GM18519 (cell line): ENCODE data around the gene MUC5AC.

Source experiments
- ATAC-seq: cut with Tn5 transposase; IDR thresholded peaks from one replicate; pipeline ENCODE4 v1.9.1; 2021; ENCODE audit warnings: mild to moderate bottlenecking, moderate library complexity; ENCODE audit not compliant: unreplicated experiment, low FRiP score

The MUC5AC gene

DNA sequence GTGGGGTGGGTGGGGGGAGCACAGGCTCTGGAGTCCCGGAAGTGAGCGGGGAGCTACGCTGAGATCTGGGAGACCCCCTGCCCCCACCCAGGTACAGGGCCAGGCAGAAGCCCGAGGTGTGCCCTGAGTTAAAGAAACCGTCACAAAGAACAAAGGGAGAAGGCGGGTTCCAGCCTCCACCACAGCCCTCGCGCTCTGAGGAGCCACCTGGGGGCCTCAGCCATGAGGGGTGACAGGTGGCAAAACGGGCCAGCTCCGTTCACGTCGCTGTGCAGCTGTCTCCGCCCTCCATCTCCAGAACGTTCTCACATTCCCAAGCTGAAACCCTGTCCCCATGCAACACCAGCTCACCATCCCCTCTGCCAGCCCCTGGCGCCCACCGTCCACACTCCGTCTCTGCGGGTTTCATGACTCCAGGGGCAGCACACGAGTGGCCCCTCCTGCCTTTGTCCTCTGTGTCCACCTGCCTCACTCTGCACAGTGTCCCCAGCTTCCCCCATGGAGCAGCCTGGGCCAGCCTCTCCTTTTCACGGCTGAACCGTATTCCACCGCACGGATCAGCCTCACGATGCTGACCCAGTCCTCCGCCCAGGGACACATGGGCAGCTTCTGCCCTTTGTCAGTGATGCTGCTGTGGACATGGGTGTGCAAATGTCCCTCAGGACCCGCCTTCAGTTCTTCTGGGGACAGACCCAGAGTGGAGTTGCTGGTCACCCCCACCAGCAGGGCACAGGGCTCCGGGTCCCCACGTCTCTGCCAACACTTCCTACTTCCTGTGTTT, 63.4 kb downstream of the MUC5AC start:
- no peak for ATAC-seq

DNA sequence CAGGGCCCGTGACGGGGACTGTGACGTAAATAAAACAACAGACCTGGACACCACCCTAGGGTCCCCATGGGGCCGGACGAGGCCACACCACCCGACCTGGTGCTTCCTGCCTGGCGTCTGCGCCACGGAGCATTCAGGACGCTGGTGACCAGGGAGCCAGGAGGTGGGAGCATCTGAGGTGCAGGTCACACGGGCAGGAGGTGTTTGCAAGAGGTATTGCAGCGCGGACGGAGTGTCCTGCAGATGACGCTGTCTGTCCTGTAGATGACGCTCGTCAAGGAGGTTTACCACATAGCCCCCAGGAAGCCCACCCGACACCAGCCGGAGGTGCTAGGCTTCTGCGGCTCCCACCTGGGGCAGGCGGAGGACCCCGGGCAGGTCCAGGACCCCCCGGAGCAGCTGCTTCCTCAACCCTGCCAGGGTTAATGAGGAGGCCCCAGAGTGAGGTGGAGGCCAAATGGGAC, 64.1 kb downstream of the MUC5AC start:
- ATAC-seq = no peak

DNA sequence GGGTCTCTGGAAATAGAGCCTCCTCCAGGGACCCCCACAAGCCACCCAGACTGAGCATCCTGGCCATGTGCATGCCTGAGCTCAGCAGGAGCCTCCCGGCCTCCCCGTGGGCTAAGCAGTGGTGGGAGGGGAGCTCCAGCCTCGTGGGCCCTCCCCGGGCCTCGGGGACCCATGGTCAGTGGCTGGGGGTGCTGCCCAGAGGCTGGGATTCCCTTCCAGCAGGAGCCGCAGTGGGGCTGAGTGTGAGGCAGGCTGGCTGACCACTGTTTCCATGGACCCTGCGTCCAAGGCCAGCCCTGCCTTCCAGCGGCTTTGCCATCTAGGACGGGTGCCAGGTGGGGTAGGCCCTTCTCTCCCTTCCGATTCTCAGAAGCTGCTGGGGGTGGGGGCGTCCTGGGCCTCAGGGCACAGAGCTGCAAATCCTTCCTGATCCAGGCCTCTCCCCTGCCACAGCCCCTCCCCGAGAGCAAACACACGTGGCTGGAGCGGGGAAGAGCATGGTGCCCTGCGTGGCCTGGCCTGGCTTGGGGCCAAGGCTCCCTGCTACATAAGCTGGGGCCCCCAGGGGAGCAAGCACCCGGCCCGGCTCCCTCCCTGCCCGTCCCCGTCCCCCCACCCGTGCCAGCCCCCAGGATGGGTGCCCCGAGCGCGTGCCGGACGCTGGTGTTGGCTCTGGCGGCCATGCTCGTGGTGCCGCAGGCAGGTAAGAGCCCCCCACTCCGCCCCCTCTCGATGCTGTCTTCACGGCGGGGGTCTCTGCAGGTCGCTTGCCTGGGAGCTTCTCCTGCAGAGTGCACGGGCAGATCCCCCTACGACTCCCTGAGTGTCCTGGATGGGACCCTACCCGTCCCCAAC, 65.0 kb downstream of the MUC5AC start, which contains the start of gene MUC5B:
MUC5B (plus strand) TSS at position 576 of the 855 bp plus-strand sequence; CDS start at position 634, 58 bp downstream.
- ATAC-seq = no peak

DNA sequence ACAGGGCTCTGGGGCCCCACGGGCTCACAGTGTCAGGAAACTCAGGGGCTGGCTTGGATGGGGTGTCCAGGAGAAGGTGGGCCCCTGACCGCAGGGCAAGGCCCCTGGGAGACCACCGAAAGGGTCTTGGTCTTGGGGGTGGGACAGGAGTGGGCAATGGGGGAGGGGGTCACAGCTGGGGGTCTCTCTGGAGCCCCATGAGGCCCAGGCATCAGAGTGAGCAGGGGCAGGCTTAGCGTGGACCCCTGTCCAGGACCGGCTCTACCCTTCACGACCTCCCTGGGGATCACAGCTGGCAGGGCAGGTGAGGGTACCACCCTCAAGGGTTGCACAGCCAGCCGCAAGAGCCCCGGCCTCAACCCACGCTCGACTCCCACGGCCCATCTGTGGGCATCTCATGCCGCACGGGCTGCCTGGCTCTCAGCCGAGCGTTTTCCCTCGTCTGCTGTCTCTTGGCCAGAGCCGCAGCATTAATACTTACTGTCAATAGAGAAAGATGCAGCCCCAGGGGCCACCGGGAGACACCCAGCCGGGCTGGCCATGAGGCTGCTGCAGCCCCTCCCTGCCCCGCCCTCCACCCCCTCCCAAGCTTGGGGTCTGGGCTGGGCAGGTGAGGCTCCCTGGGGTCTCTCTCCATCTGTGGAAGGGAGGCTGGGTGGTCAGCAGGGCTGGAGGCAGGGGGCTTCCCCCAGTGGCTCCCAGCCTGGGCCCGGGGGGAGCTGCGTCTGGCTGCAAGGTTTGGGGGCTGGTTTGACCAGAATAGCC, 65.8 kb downstream of the MUC5AC start:
- ATAC-seq = no peak

DNA sequence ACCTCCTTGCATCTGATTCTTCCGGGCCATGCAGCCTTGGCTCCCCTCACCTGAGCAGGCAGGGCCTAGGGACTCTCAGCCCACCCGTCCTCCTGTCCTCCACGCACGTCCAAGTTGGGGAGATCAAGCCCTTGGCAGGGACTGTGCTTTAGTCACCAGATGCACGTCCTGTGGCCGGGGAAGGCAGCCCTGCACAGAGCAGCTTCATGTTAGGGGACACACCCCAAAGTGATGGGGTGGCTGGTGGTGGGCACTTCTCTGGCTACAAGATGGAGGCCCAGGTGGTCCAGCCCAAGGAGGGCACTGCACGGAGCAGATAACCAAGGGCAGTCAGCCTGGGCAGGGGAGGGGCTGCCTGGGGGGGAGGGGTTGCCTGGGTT, 66.3 kb downstream of the MUC5AC start:
- ATAC-seq = no peak

DNA sequence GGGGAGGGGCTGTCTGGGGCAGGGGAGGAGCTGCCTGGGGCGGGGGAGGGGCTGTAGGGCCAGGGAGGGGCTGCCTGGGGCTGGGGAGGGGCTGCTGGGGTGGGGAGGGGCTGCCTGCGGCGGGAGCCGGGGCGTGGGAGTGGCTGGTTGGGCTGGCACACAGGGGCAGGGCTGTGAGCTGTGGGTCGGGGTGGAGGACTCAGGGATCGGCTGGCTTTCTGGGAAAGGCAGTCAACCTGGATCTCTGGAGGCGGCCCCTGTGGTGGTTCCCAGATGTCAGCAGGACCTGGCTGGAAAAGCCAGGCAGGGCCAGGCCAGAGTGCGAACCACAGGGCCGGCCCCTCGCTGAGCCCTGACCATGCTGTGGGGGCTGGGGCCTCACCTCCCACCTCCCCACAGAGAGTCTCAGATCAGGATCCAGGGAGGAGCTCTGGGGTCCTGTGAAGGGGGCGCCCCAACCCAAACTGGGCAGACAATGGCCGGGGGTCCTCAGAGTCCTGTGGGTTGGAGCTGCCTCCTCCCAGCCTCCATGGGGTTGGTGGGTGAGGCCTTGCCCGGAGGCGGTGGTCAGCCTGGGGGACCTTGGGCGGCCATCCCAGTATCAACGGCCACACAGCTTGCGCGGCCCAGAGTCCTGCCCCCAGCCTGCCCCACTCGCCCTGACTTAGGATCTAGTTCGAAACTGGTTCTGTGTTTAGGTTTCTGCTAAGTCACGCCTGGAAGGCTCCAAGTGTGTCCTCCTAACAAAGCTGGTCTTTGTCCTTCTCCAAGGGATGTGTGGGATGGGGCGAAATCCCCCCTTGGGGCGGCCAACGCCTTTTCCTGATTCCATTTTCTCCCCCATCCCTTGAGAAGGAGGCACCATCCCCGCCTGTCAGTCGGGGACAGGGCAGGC, 67.0 kb downstream of the MUC5AC start:
- ATAC-seq = no peak

DNA sequence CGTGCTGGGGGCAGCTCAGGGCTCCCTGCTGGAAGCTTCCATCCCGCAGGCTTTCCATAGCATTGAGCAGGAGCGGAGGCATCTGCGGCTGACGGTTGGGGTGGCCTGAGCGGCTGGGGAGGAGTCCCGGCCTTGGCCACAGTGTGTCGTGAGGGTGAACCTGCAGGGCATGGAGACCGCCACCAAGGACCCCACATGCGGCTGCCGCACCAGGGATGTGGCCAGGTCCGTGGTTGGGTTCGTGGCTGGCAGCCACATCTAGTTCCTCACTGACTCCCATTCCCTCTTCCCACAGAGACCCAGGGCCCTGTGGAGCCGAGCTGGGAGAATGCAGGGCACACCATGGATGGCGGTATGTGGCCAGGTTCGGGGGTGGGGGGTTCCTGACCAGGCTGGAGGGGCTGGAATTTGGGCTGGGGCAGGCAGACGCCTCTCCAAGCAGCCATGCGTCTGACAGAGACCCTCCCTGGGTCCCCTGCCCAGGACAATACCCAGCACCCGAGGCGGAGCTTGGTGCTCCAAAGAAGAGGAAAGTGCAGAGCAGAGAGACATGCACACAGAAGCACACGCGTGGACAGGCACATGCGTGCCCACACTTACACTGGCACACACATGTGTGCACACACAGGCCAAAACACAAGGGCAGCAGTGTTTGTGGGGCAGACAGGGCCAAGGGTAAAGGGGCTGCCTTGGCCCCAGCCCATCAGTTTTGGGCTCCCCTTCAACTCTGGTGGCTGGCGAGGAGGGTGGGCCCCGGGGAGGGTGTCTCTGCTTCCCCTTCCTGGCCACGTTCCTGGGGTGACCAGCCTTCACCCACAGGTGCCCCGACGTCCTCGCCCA, 67.9 kb downstream of the MUC5AC start:
- no peak for ATAC-seq

DNA sequence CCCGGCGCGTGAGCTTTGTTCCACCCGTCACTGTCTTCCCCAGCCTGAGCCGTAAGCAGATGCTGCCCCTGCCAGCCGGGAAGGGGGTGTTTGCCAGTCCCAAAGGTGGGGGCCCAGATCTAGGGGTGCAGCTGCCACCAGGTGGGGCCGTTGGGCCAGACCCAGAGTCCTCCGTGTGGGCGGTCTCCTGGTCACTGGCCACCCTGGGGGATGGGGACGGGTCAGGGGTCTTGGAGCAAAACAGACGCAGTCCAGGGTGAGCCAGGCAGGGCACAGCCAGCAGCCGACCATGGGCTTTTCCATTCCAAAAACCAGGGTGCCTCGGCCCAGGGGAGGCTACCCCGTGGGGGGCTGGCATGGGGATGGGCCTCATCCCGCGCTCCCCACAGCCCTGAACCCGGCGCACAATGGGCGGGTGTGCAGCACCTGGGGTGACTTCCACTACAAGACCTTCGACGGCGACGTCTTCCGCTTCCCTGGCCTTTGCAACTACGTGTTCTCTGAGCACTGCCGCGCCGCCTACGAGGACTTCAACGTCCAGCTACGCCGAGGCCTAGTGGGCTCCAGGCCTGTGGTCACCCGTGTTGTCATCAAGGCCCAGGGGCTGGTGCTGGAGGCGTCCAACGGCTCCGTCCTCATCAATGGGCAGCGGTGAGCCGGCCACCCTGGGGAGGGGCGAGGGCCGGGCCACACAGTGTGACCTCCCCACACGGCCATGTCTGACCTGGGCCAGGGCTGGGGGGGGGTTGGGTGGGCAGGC, 68.7 kb downstream of the MUC5AC start:
- ATAC-seq = no peak

DNA sequence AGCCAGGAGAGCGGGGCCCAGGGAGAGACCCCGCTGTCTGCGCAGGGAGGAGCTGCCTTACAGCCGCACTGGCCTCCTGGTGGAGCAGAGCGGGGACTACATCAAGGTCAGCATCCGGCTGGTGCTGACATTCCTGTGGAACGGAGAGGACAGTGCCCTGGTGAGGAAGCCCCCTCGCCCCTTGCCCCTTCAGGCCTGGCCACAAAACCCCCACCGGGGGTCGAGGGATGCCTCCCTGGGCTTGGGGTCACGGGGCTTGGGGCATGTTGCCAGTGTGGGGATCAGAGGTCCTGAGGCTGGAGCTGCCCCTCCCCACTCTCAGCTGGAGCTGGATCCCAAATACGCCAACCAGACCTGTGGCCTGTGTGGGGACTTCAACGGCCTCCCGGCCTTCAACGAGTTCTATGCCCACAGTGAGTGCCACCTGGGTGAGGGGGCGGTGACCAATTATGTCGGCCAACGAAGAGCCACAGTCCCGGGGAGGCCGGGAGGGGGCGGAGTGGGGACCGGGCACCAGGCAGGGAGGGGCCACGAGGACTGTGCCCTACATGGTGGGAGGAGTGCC, 69.3 kb downstream of the MUC5AC start:
- no peak for ATAC-seq

DNA sequence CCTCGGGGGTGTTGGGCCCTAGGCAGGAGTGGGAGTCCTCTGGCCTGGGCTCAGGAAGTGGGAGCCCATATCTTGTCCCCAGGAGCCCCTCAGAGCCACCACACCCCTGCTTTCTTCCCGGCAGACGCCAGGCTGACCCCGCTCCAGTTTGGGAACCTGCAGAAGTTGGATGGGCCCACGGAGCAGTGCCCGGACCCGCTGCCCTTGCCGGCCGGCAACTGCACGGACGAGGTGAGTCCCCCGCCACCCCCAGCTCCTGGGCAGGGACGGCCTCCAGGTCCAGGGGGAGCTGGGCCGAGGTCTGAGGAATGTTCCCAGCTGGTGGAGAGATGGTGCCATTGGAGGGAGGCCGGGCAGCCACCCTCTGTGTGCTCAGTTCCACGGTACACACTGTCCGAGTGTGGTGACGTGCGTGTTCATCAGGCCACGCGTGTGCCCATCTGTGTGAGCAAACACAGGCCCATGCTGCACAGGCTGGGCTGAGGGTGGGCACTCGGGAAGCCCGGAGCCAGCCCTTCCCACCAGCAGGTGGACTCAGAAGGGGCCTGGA, 69.9 kb downstream of the MUC5AC start:
- no peak for ATAC-seq

DNA sequence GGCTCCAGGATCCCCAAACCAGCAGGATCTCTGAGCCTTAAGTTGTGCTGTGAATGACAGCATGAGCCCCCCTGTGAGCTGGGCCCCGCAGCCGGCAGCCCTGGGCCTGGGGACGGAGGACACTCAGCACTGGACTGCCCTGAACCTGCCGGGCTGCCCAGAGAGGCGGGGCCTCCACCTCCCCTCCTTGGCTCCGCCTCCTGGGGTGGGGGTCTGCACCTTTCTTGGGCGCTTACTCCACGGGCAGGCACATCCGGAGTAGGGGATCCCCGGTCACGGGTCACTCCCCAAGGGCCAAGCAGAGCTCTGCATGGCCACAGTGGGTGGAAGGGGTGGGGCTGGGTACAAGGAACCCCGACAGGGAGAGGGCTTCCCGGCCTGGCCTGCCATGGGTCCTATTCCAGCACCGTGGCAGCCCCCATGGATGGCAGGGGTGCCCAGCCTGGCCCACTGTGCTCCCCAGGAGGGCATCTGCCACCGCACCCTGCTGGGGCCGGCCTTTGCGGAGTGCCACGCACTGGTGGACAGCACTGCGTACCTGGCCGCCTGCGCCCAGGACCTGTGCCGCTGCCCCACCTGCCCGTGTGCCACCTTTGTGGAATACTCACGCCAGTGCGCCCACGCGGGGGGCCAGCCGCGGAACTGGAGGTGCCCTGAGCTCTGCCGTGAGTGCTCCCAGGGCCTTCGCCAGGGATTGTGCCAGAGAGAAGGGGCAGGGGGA, 70.5 kb downstream of the MUC5AC start:
- no peak for ATAC-seq

DNA sequence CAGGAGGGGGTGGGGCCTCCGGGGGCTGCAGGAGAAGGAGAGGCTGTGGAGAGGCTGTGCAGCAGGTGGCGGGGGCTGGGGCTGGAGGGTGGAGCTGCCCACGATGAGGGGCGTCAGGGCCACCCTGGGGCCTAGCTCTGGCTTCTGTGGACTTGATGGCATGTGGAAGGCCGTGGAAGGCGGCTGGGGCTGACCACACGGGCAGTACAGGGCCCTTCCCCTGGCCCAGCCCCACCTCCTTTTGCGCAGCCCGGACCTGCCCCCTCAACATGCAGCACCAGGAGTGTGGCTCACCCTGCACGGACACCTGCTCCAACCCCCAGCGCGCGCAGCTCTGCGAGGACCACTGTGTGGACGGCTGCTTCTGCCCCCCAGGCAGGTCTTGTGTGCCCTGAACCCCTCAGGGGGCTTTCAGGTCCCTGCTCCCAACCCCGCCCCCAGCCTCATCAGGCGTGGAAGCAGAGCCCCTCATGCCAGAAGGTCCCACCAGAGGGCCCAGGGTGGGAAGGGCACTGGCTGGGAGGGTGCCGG, 71.2 kb downstream of the MUC5AC start:
- no peak for ATAC-seq

DNA sequence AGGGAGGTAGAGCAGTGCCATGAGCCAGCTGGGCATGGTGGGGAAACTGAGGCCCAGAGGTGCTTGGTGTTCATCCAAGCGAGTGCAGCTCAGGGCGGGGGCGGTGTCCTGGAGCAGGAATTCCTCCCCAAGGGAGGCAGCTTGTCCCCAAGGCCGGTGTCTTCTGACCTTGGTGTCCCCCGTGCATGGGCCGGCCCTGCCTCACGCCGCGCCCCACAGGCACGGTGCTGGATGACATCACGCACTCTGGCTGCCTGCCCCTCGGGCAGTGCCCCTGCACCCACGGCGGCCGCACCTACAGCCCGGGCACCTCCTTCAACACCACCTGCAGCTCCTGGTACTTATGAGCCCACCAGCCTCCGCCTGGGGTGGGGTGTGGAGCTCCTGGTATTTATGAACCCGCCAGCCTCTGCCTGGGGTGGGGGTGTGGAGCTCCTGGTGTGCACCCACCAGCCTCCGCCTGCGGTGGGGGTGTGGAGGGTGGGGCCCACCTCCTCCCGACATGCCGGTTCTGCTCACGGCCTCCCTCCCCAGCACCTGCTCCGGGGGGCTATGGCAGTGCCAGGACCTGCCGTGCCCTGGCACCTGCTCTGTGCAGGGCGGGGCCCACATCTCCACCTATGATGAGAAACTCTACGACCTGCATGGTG, 71.8 kb downstream of the MUC5AC start:
- ATAC-seq = no peak

DNA sequence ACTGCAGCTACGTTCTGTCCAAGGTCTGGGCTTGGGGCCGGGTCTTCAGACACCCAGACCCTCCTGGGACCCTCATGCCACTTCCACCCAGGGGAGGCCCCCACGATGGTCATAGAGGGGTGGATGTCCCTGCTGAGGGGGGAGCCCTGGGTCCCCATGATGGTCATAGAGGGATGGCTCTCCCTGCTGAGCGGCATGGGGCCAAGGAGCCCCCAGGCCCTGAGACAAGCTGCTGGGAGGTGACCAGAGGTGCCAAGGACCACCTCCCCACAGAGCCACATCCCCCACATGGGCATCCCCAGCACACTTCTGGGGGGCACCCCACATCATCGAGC, 72.3 kb downstream of the MUC5AC start:
- ATAC-seq = no peak

DNA sequence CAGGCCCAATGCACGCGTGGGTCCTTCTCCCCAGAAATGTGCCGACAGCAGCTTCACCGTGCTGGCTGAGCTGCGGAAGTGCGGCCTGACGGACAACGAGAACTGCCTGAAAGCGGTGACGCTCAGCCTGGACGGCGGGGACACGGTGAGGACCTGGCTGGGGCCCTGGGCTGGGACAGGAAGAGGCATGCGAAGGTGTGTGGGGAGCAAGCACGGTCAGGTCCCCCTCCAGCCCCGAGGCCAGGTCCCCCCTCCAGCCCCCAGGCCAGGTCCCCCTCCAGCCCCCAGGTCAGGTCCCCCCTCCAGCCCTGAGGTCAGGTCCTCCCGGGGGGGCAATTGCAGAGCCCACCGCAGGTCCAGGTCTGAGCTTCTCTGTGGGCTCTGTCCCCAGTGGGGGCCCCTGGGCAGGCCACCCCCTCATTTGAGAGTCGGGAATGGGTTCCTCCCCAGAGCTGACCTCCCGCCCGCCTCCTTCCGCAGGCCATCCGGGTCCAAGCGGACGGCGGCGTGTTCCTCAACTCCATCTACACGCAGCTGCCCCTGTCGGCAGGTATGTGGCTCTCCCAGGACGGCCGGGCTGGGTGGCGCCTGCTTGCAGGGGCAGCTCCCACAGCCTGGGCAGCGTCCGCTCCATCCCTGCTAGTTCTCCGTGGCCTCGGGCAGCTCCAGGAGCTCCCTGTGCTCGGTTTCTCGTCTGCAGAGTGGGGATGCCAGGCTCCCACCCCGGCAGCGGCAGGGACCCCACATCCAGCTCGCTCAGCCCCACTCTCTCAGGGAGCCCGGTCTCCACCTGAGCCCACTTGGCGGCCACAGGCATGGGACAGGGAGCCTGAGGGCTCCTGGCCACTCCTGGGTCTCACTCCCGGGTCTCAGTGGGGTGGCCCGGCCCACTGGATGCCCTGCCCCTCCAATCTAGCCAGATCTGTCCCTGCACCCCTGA, 73.0 kb downstream of the MUC5AC start:
- no peak for ATAC-seq
